Fibroblast of mammary gland (primary cell): ENCODE measurements around the gene MESP2.

Experiments used
- DNase-seq: peaks from one replicate; pipeline ENCODE4 v3.0.0-alpha.2; 2010; ENCODE audit warnings: low read depth
- H3K4me3 ChIP-seq: 2 replicates; pipeline ENCODE4 v1.5.1; 2011; ENCODE audit warnings: low read depth, mild to moderate bottlenecking, low read length, moderate library complexity; ENCODE audit not compliant: control insufficient read depth
- CTCF ChIP-seq: conservative IDR thresholded peaks from 2 replicates; pipeline ENCODE4 v1.5.1; 2011; ENCODE audit warnings: low read depth, low read length, inconsistent platforms; ENCODE audit not compliant: control insufficient read depth, insufficient read depth

MESP2 gene

GRCh38 chr15:89754361-89755154 lies 21.6 kb upstream of the MESP2 start:
- TF ChIP-seq CTCF, result no peak
- no peak overlapping the region for H3K4me3 ChIP-seq
- DNase-seq, result no peak

- no peak overlapping the region for H3K4me3 ChIP-seq
- no peak for DNase-seq
- no peak for TF ChIP-seq CTCF
These were observed 20.4 kb upstream of the MESP2 start for GRCh38 chr15:89755701-89756100.

- TF ChIP-seq CTCF, result no peak
- no peak for DNase-seq
- H3K4me3 ChIP-seq, result no peak overlapping the region
These were observed 19.2 kb upstream of the MESP2 start for GRCh38 chr15:89756897-89757296.

GRCh38 chr15:89758283-89758682 lies 17.8 kb upstream of the MESP2 start:
- TF ChIP-seq CTCF, result no peak
- no peak overlapping the region for H3K4me3 ChIP-seq
- DNase-seq, result no peak

GRCh38 chr15:89758981-89759380 lies 17.2 kb upstream of the MESP2 start:
- H3K4me3 ChIP-seq, result no peak overlapping the region
- DNase-seq, result no peak
- TF ChIP-seq CTCF, result no peak

GRCh38 chr15:89759835-89760234 lies 16.3 kb upstream of the MESP2 start:
- no peak for TF ChIP-seq CTCF
- no peak for DNase-seq
- no peak overlapping the region for H3K4me3 ChIP-seq

- no peak overlapping the region for H3K4me3 ChIP-seq
- TF ChIP-seq CTCF, result peak; percentile 98
- DNase-seq, result peak; percentile 67
These were observed 15.7 kb upstream of the MESP2 start for GRCh38 chr15:89760303-89761008.
